ENCODE measurements around the gene ZNF467. TPM values are rescaled to one million over a fixed set of nuclear protein-coding genes. Genes with fewer than 3 reads are reported as not detected.

Gene ZNF467
- total and polyA plus RNA-seq, 2 experiments from 2014 or later: 0.10 to 0.40 TPM

- no peak for TF ChIP-seq ZNF462 (CRISPR knock-in tag; IDR thresholded peaks at IDR 0.05)
- TF ChIP-seq EZH2phosphoT487 (IDR thresholded peaks at IDR 0.05; ENCODE audit: unreplicated experiment): no peak
- TF ChIP-seq EZH2 (IDR thresholded peaks at IDR 0.05; ENCODE audit: low read depth, unreplicated experiment): no peak
Observed at GRCh38 chr7:149759093-149759860, 14.1 kb downstream of the ZNF467 start (continued).

- Histone ChIP-seq H3K27ac (ENCODE audit: low read depth) (no peak overlapping the region), H3K4me3 (no peak overlapping the region), H3K36me3 (ENCODE audit: insufficient read depth) (no peaks in the 10 kb centered on the region), H2AFZ (no peak overlapping the region), H3F3A (replicated peaks; ENCODE audit: low read depth) (no peaks in the 10 kb centered on the region), H3K9me2 (ENCODE audit: insufficient read depth) (0 out of 2 replicates have a peak, but pooled peaks cover 8% of the 10 kb centered on the region), H4K20me1 (replicated peaks; ENCODE audit: insufficient read depth) (no peaks in the 10 kb centered on the region), H3K27me3 (ENCODE audit: insufficient read depth) (no peaks in the 10 kb centered on the region), H3K79me2 (replicated peaks; ENCODE audit: insufficient read depth) (no peaks in the 10 kb centered on the region), H3K4me1 (ENCODE audit: insufficient read depth) (no peaks in the 10 kb centered on the region), H3K4me2 (no peak overlapping the region)
- Mint-ChIP-seq H3K4me1 (peaks cover 5% of the 10 kb centered on the region), H3K27ac (no peak overlapping the region), H3K36me3 (ENCODE audit: low read depth) (peaks cover 4% of the 10 kb centered on the region; the same call in 2 of the 3 replicates), H3K9me3 (peaks cover 2% of the 10 kb centered on the region; the same call in 1 of the 3 replicates), H3K27me3 (ENCODE audit: insufficient read depth, low read depth, poor library complexity) (peaks cover 9% of the 10 kb centered on the region), H3K4me3 (no peak overlapping the region)
- DNase-seq (ENCODE audit: low spot score): peak; percentile 74
- ATAC-seq: peak; percentile 92
- peak; percentile 86 to 88 for TF ChIP-seq CTCF (conservative IDR thresholded peaks at IDR 0.05; ENCODE audit: low read depth in 2 of 2)
- no peak for TF ChIP-seq EZH2phosphoT487 (IDR thresholded peaks at IDR 0.05; ENCODE audit: unreplicated experiment)
- TF ChIP-seq, protein P1, sequence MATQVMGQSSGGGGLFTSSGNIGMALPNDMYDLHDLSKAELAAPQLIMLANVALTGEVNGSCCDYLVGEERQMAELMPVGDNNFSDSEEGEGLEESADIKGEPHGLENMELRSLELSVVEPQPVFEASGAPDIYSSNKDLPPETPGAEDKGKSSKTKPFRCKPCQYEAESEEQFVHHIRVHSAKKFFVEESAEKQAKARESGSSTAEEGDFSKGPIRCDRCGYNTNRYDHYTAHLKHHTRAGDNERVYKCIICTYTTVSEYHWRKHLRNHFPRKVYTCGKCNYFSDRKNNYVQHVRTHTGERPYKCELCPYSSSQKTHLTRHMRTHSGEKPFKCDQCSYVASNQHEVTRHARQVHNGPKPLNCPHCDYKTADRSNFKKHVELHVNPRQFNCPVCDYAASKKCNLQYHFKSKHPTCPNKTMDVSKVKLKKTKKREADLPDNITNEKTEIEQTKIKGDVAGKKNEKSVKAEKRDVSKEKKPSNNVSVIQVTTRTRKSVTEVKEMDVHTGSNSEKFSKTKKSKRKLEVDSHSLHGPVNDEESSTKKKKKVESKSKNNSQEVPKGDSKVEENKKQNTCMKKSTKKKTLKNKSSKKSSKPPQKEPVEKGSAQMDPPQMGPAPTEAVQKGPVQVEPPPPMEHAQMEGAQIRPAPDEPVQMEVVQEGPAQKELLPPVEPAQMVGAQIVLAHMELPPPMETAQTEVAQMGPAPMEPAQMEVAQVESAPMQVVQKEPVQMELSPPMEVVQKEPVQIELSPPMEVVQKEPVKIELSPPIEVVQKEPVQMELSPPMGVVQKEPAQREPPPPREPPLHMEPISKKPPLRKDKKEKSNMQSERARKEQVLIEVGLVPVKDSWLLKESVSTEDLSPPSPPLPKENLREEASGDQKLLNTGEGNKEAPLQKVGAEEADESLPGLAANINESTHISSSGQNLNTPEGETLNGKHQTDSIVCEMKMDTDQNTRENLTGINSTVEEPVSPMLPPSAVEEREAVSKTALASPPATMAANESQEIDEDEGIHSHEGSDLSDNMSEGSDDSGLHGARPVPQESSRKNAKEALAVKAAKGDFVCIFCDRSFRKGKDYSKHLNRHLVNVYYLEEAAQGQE (IDR thresholded peaks at IDR 0.05; ENCODE audit: unreplicated experiment): no peak
Observed at GRCh38 chr7:149753375-149754233, 19.8 kb downstream of the ZNF467 start.
